Measurements from ENCODE around the gene DNAJC11.

The DNAJC11 gene

DNA sequence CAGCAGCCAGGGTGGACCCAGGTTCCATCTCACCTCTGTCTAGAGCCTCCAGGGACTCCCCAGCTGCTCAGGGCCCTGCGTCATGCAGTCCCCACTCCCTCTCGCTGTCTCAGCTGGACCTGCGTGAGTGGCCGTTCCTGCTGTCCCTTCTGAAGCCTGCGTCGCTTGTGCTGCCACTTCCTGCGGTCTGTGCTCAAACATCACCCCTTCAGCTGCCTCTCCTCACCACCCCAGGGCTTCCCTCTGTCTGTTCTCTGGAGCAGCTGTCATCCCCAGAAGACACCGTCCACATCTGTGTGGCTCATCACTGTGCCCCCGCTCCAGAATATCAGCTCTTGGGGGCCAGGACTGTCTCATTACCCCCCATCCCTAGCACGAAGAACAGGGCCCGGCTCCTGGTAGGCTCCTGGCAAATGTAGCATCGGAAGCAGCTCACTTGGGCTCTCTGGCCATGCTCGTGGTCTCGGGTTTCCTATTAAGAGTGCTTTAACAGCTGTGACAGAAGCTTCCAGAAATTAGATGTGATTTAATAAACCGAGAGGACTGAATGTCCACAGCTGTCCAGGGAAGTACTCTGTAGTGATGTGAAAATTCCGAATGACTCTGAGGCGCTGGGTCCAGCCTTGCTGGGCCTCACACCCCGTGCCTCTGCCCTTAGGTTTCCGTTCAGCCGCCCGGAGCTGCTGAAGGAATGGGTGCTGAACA, 73.6 kb downstream of the DNAJC11 start:
- no peaks in the 10 kb centered on the region for H3K9me3 Mint-ChIP-seq (ENCODE audit: low read depth)

DNA sequence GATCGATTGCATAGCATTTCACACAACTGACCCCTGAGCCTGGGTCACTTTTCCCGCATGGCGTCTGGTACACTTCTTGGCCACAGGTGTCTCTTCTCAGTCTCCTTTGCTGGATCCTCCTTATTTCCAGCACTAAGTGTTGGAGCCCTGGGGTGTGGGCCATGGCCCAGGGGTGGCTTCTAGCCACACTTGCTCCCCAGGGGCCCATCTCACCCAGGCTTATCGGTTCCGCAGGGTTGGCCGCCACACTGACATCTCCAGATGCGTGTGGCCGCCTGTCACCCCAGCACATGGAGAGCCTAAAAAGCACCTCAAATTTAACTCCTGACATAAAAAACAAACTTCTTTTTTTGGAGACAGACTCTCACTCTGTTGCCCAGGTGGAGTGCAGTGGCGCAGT, 74.6 kb downstream of the DNAJC11 start:
- Mint-ChIP-seq H3K27me3 (no peaks in the 10 kb centered on the region), H3K9me3 (ENCODE audit: low read depth) (no peaks in the 10 kb centered on the region), H3K4me3 (peak overlapping the region; percentile 95), H3K27ac (no peak overlapping the region), H3K36me3 (no peaks in the 10 kb centered on the region), H3K4me1 (ENCODE audit: low read depth) (peaks cover 27% of the 10 kb centered on the region)

More for the DNA sequence above, 73.6 kb downstream of the DNAJC11 start:
- peaks cover 27% of the 10 kb centered on the region for H3K4me1 Mint-ChIP-seq (ENCODE audit: low read depth)
- H3K4me3 Mint-ChIP-seq = peak overlapping the region; percentile 60
- H3K27ac Mint-ChIP-seq = peak overlapping the region; percentile 50
- H3K36me3 Mint-ChIP-seq = no peaks in the 10 kb centered on the region
- no peaks in the 10 kb centered on the region for H3K27me3 Mint-ChIP-seq

DNA sequence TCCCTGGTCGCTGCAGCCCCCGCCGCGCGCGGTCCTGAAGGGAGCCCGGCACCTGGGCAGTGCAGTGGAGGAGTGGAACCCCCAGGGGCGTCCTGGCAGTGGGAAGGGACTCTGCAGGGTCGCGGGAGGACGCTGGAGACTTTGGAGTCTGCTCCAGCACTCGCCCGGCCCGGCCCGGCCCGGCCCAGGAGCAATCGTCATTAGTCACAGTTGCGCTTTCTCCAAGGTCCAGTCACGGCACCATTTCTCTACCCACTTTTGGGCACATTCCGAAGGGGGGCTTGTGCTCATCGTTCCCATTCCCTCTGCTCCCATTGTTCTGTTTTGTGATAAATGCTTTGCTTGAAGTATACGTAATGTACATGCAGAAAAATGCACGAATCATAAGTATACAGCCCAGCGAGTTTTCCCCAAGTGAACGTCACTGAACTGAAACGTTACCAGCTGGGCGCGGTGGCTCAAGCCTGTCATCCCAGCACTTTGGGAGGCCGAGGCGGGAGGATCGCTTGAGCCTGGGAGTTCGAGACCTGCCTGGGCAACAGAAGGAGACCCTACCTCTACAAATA, 75.9 kb downstream of the DNAJC11 start:
- Mint-ChIP-seq H3K36me3 (no peaks in the 10 kb centered on the region), H3K9me3 (ENCODE audit: low read depth) (no peaks in the 10 kb centered on the region), H3K4me1 (ENCODE audit: low read depth) (peaks cover 27% of the 10 kb centered on the region), H3K4me3 (peak overlapping the region; percentile 95), H3K27ac (no peak overlapping the region), H3K27me3 (no peaks in the 10 kb centered on the region)

DNA sequence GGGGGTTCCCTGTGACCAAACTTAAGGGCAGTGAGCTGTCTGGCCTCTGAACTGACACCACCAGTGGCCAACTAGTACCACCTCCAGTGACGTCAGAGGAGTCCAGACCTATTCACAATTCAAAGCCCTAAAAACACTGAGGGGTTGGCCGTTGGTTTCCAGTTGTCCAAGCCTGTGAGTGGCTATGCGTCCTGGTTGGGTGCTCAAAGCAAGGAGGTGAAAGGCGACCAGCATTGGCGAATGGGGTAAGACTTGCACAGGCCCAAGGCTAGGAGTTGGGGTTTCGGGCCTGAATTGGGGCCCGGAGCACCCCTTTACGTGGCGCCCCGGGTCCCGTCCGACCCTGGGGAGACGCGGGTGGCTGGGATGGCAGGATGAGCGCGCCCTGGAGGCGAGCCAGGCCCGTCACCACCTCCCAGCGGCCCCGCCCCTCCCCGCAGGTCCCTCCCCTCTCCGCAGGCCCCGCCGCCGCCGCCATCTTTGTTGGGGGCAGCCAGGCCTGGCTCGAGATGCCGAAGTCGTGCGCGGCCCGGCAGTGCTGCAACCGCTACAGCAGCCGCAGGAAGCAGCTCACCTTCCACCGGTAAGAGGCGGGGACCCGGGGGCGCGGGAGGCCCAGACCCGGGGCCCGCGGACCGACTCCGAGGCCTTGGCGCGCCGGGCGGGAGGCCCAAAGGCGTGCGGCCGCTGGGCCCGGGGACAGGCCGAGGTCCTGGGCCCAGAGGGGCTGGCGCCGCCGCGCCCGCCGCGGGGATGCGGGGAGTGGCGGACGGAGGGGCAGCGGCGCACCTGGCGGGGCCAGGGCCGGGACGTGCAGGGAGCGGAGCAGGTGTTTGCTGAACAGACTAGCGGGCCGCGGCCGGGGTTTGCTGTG, 76.7 kb downstream of the DNAJC11 start, which contains the start of gene THAP3:
Gene THAP3, plus strand, starts transcription at position 159 of the 874 bp plus-strand sequence. Its CDS starts 351 bp downstream, at position 510.
- H3K27ac Mint-ChIP-seq = peak within 1 kb of the TSS; percentile 81
- H3K27me3 Mint-ChIP-seq = no peaks in the 10 kb centered on the region
- H3K4me3 Mint-ChIP-seq = peak within 1 kb of the TSS; percentile 95
- no peaks in the 10 kb centered on the region for H3K36me3 Mint-ChIP-seq
- no peaks in the 10 kb centered on the region for H3K9me3 Mint-ChIP-seq (ENCODE audit: low read depth)
- H3K4me1 Mint-ChIP-seq (ENCODE audit: low read depth) = peaks cover 27% of the 10 kb centered on the region

DNA sequence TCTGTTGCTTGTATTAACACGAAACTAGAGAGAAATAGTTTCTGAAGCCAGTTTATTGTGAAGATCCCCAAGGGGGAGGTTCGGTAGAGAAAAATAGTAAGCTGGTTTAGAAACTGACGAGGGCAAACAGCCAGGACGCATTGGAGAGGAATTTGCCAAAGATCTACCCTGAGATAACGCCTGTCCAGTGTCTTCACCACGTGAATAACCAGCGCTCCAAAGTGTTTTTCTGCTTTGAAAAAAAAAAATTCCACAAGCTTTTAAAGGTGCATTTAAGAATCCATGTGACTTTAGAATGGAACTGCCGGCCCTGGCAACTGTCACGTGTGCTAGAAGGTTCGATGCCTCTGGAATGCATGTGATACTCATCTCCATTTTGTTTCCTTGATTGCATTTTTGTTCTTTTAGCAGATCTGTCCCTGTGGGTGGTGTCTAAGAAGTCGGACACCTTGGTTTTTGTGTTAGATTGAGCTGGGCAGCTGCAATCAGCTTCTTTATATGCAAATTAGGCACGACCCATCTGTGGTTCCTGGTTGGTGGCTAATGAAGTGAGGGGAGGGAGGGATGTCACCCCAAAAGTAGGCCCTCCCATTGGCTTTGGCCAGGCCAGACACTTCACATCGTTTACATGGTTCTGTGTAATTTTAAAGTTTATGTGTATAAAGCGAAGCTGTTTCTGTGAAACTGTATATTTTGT, 78.2 kb downstream of the DNAJC11 start:
- H3K4me1 Mint-ChIP-seq (ENCODE audit: low read depth) = peaks cover 26% of the 10 kb centered on the region
- H3K9me3 Mint-ChIP-seq (ENCODE audit: low read depth) = no peaks in the 10 kb centered on the region
- no peaks in the 10 kb centered on the region for H3K27me3 Mint-ChIP-seq
- peak overlapping the region; percentile 34 for H3K27ac Mint-ChIP-seq
- peak overlapping the region; percentile 30 for H3K4me3 Mint-ChIP-seq
- H3K36me3 Mint-ChIP-seq = no peaks in the 10 kb centered on the region

DNA sequence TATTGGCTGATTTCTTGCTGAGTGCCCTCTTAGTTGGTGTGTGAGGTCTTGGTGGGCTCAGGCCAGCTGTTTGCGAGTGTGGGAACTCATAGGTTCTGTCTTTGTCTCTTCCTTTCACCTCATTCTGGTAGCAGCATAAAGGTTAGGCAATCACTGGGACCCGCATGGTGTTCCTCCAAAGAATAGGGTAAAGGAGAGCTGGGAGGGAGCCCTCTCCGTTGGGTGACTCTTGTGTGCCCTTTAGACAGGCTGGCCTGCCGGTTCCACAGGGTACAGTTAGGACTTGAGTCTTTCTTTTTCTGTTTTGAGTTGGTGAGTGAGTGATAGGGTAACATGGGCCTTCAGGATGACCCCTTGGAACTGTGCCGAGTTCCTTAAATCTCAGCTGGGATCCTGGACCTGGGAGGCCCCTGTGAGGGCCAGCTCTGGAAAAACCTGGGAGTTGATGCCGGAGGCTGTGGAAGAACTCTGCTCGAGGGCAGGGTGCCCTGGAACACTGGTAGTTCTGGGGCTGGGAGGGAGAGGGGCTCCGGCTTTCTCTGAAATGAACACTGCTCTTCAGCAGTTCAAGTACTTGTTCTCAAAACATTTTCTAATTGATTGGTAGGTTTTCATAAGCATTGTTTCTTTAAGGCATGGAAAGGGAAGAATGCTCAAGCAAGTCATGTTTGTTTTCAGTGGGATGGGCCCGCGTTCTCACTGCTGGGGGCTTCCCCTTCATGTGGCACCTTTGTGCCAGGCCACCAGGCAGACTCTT, 79.0 kb downstream of the DNAJC11 start:
- Mint-ChIP-seq H3K4me3 (no peak overlapping the region), H3K27ac (peak overlapping the region; percentile 34), H3K27me3 (no peaks in the 10 kb centered on the region), H3K9me3 (ENCODE audit: low read depth) (no peaks in the 10 kb centered on the region), H3K36me3 (no peaks in the 10 kb centered on the region), H3K4me1 (ENCODE audit: low read depth) (peaks cover 21% of the 10 kb centered on the region)

DNA sequence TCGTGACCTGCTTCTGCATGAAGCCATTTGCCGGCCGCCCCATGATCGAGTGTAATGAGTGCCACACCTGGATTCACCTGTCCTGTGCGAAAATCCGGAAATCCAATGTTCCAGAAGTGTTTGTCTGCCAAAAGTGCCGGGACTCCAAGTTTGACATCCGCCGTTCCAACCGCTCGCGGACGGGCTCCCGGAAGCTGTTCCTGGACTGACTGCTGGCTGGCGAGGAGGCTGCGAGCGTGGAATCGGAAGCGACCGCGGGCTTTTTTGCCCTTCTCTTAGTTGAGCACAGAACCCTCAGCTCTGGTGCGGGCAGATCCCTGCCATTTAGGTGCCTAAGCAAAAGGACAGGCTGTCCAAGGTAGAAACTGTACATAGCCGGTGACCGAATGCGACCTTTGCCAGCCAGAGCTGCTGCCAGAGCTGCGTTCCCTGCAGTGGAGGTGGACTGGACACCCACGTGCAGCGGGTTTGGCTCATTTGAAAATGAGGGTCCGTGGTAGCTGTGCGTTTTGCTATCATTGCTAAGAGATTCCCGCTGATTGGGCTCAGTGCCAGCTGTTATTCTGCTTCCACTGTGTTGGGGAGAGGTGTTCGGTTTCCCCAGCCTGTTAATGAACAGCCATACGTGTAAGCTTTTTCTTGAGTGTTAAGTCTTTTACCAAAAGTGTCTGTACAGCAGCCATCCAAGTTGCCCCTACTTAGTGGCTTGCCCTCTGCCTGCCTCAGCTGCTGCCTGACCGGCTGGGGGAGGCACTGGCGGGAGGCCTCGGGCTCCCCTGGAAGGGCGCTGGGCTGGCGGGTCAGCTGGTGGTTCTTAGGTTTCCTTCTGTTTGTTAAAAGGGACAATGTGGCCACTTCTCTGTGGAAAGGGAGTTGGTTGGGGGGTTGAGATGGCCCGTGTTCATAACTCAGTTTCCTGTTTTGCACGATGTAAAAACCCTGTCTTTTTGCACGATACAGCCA, 79.9 kb downstream of the DNAJC11 start:
- H3K4me3 Mint-ChIP-seq = no peak overlapping the region
- no peaks in the 10 kb centered on the region for H3K9me3 Mint-ChIP-seq (ENCODE audit: low read depth)
- H3K36me3 Mint-ChIP-seq = no peaks in the 10 kb centered on the region
- H3K4me1 Mint-ChIP-seq (ENCODE audit: low read depth) = peaks cover 14% of the 10 kb centered on the region
- no peak overlapping the region for H3K27ac Mint-ChIP-seq
- H3K27me3 Mint-ChIP-seq = no peaks in the 10 kb centered on the region

DNA sequence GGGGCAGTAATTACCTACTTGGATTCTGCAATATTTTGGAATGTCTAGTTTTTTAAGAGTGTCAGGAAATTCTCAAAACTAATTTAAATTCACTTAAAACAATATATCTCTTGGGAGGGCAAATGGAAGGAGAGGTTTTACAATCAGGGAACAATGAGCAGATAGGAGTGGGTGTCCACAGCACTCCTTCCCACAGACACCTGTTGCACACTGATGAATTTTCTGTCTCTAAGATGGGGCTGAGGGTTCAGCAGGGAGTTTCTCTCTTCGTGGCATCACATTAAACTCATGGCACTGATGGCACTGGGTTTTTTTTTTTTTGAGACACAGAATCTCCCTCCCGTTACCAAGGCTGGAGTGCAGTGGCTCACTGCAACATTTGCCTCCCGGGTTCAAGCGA, 82.6 kb downstream of the DNAJC11 start:
- H3K4me3 Mint-ChIP-seq = no peak overlapping the region
- no peak overlapping the region for H3K27ac Mint-ChIP-seq
- H3K4me1 Mint-ChIP-seq (ENCODE audit: low read depth) = peaks cover 7% of the 10 kb centered on the region
- H3K36me3 Mint-ChIP-seq = no peaks in the 10 kb centered on the region
- no peaks in the 10 kb centered on the region for H3K27me3 Mint-ChIP-seq
- no peaks in the 10 kb centered on the region for H3K9me3 Mint-ChIP-seq (ENCODE audit: low read depth)

DNA sequence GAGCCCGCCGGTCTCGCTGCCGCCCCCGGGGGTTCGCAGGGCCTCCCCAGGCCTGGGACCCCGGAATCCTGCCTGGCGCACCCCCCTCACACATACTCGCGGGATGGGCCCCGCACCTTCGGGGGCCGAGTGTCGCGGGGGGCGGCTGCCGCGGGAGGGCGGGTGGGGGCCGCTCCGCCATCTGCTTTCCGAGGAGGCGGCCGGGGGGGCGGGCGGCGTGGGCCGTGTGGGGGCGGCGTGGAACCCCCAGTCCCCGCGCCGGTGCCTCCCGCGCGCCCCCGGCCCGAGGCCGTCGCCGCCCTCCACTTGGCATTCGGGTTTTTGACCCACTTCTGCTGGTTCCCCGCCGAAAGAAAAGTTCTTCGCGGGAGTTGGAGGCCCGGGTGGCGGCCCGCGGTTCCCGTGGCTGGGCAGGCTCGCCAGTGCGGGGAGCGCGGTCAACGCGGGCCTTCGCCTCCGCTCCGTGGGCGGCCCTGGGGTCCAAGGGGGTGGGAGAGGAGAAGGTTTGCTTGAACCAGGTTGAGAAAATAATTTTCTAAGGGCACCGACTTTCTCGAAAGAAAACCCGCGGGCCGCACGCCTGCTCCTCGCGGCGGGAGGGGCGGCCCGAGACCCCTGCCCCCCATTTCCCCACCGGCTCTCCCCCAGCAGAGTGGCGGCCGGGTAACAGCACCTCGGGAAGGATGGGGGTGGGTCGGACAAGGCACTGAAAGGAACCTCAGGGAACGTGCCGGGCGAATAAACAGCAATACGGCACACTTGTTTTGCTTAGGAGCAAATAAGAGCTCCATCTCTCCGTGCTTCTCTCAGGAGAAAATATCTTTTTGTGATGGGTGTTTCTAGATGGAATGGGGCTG, 86.5 kb downstream of the DNAJC11 start:
- Mint-ChIP-seq H3K36me3 (no peaks in the 10 kb centered on the region), H3K4me3 (peak overlapping the region; percentile 84), H3K4me1 (ENCODE audit: low read depth) (peaks cover 22% of the 10 kb centered on the region), H3K27ac (peak overlapping the region; percentile 79), H3K9me3 (ENCODE audit: low read depth) (no peaks in the 10 kb centered on the region), H3K27me3 (no peaks in the 10 kb centered on the region)

DNA sequence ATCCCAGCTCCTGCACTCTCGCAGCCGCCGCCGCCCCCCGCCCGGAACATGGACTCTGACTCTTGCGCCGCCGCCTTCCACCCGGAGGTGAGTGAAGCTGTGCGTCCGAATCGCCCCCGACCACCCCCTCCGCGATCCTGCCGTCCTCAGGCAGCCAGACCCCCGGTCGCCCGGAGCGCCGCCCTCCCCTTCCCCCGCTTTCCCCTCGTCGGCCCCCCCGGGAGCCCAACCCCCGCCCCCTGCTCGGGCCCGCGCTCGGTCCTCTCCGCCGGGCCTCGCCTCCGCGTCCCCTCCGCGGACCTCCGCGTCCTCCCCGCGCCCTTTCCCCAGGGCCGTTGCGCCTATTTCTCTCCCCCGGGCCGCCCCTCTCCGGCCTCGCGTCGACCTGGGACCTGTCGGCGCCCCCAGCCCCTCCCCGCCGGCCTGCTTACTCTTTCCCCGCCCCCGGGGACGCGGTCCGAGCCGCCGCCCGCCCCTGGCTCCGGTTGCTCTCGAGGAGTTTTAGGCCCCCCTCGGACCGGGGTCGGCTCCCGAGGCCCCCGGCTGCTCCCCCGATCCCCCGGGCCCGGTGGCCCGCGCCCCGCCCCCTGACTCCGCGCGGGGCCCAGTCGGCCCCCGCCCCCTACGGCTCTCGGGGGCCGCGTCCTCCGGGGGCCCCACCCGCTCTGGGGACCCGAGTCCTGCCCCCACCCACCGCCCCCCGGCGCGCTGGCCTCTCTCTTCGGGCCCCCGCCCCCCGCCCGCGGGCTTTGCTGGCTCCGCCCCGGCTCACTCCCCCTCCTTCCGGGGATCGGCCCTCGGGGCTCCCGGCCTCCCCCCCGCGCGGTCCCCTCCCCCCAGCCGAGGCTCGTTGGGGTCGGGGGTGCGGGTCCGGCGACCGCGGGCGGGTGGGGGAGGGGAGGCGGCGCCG, 87.3 kb downstream of the DNAJC11 start:
- Mint-ChIP-seq H3K9me3 (ENCODE audit: low read depth) (no peaks in the 10 kb centered on the region), H3K27ac (no peak overlapping the region), H3K36me3 (no peaks in the 10 kb centered on the region), H3K4me3 (peak overlapping the region; percentile 57), H3K27me3 (no peaks in the 10 kb centered on the region), H3K4me1 (ENCODE audit: low read depth) (peaks cover 23% of the 10 kb centered on the region)

DNA sequence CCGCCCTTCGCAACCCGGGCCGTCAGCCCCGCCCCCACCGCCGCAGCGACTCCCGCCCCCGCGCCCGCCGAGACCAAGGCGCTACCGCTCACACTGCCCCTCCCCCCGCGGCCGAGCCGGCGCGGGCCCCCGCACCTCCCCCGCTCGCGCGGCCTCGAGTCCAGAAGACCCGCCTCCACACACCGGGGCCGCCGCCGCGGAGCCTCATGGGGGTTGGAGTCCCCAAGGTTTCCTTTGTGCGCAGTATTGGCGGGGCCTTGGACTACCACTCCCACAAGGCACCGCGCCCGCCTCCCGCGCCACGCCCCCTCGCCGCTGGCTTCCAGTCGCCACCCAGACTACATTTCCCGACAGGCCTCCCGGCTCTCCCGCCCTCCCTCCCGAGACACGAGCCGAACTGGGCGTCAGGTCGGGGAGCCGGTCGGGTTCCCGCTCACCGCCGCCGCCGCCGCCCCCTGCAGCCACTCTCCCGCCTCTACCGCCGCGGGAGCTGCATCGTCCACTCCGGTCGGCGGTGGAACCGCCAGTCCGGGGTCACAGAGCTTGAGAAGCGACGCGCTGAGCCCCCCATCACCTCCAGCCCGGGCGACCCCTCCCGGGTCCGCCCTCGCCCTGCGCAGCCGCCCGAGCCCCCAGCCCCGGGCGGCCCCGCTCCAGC, 88.1 kb downstream of the DNAJC11 start, which contains the start of gene PHF13:
Gene PHF13, plus strand, starts transcription at position 371 of the 658 bp plus-strand sequence. CDS start 336 bp downstream, outside the sequence.
- peak within 1 kb of the TSS; percentile 92 for H3K4me3 Mint-ChIP-seq
- H3K27ac Mint-ChIP-seq = peak within 1 kb of the TSS; percentile 90
- peaks cover 23% of the 10 kb centered on the region for H3K4me1 Mint-ChIP-seq (ENCODE audit: low read depth)
- H3K27me3 Mint-ChIP-seq = no peaks in the 10 kb centered on the region
- no peaks in the 10 kb centered on the region for H3K36me3 Mint-ChIP-seq
- H3K9me3 Mint-ChIP-seq (ENCODE audit: low read depth) = no peaks in the 10 kb centered on the region
